ENCODE results near the gene SCRN3.
"Not testable (repeated sequence)": the region's sequence is repeated elsewhere in the genome, so short reads cannot be mapped to it uniquely, and the experiment has no call there.

SCRN3 gene

GRCh38 chr2:174362949-174363348 is 32.6 kb upstream of the SCRN3 start:
- Mint-ChIP-seq H3K27ac (no peak overlapping the region), H3K9me3 (peaks cover 36% of the 10 kb centered on the region), H3K36me3 (ENCODE audit: low read depth) (peaks cover 75% of the 10 kb centered on the region), H3K4me3 (no peak overlapping the region), H3K27me3 (ENCODE audit: low read depth) (no peaks in the 10 kb centered on the region), H3K4me1 (no peaks in the 10 kb centered on the region)
- TF ChIP-seq CTCF (IDR thresholded peaks at IDR 0.05; ENCODE audit: unreplicated experiment in 3 of 3) = no peak

GRCh38 chr2:174363492-174364225 is 31.9 kb upstream of the SCRN3 start:
- H3K27ac Mint-ChIP-seq; H3K4me1 Mint-ChIP-seq; H3K4me3 Mint-ChIP-seq; H3K27me3 Mint-ChIP-seq (ENCODE audit: low read depth): not testable (repeated sequence)
- Mint-ChIP-seq H3K36me3 (ENCODE audit: low read depth) (peaks cover 82% of the 10 kb centered on the region), H3K9me3 (peaks cover 38% of the 10 kb centered on the region)

DNA sequence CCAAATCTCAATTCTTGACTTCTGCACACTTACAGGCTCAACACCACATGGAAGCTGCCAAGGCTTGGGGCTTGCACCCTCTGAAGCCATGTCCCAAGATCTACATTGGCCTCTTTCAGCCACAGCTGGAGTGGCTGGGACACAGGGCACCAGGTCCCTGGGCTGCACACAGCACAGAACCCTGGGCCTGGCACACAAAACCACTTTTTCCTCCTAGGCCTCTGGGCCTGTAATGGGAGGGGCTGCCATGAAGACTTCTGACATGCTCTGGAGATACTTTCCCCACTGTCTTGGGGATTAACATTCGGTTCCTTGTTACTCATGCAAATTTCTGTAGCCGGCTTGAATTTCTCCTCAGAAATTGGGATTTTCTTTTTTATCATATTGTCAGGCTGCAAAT is 30.9 kb upstream of the SCRN3 start:
- Mint-ChIP-seq H3K27me3 (ENCODE audit: low read depth) (no peaks in the 10 kb centered on the region), H3K4me3 (no peak overlapping the region)
- TF ChIP-seq CTCF (IDR thresholded peaks at IDR 0.05; ENCODE audit: unreplicated experiment in 3 of 3) = no peak

GRCh38 chr2:174365571-174365970 is 30.0 kb upstream of the SCRN3 start:
- Mint-ChIP-seq H3K9me3 (peaks cover 38% of the 10 kb centered on the region), H3K27ac (no peak overlapping the region), H3K4me1 (no peaks in the 10 kb centered on the region), H3K36me3 (ENCODE audit: low read depth) (peaks cover 85% of the 10 kb centered on the region), H3K27me3 (ENCODE audit: low read depth) (no peaks in the 10 kb centered on the region), H3K4me3 (no peak overlapping the region)
- TF ChIP-seq CTCF (IDR thresholded peaks at IDR 0.05; ENCODE audit: unreplicated experiment in 3 of 3) = no peak

More for the DNA sequence above, 30.9 kb upstream of the SCRN3 start:
- H3K4me1 Mint-ChIP-seq = no peaks in the 10 kb centered on the region
- H3K27ac Mint-ChIP-seq = no peak overlapping the region
- H3K9me3 Mint-ChIP-seq = peaks cover 38% of the 10 kb centered on the region
- peaks cover 83% of the 10 kb centered on the region for H3K36me3 Mint-ChIP-seq (ENCODE audit: low read depth)

- Mint-ChIP-seq H3K9me3 (peaks cover 28% of the 10 kb centered on the region), H3K4me3 (no peak overlapping the region), H3K27ac (no peak overlapping the region), H3K4me1 (no peaks in the 10 kb centered on the region), H3K36me3 (ENCODE audit: low read depth) (peaks cover 73% of the 10 kb centered on the region), H3K27me3 (ENCODE audit: low read depth) (no peaks in the 10 kb centered on the region)
- no peak for TF ChIP-seq CTCF (IDR thresholded peaks at IDR 0.05; ENCODE audit: unreplicated experiment in 3 of 3)
Observed at GRCh38 chr2:174368691-174369090, 26.8 kb upstream of the SCRN3 start.

GRCh38 chr2:174376967-174377366 is 18.6 kb upstream of the SCRN3 start:
- Mint-ChIP-seq H3K9me3 (no peaks in the 10 kb centered on the region), H3K27ac (no peak overlapping the region), H3K4me3 (no peak overlapping the region), H3K36me3 (ENCODE audit: low read depth) (peaks cover 51% of the 10 kb centered on the region), H3K4me1 (no peaks in the 10 kb centered on the region), H3K27me3 (ENCODE audit: low read depth) (no peaks in the 10 kb centered on the region)
- TF ChIP-seq CTCF (IDR thresholded peaks at IDR 0.05; ENCODE audit: unreplicated experiment in 3 of 3) = no peak

All from nephron (organoid).